Parietal lobe (tissue), 1 donor: ENCODE measurements around the gene TRIM47. TPM values are rescaled to one million over a fixed set of nuclear protein-coding genes. Genes with fewer than 3 reads are reported as not detected.

Experiments
- total RNA-seq: library from RNA; depleted of rRNA; stranded (reverse); fragments of >200 nt; gene quantifications from one replicate; pipeline ENCODE4 v1.2.3, GENCODE V29; 2014

Gene TRIM47
- 10.3 TPM for total RNA-seq

GRCh38 chr17:75878174-75878998 is at the start of gene TRIM47:
TRIM47 (minus strand) TSS chr17:75878581; CDS start chr17:75878548, 33 bp downstream.

GRCh38 chr17:75904749-75905521 is 26.6 kb upstream of the TRIM47 start, which contains the start of gene MRPL38:
MRPL38 (minus strand) TSS chr17:75904884; CDS start chr17:75904875, 9 bp downstream.

GRCh38 chr17:75896415-75897159 is 18.2 kb upstream of the TRIM47 start, which contains the start of gene TRIM65:
TRIM65 (minus strand) TSS chr17:75896951; CDS start chr17:75896937, 14 bp downstream.

GRCh38 chr17:75855310-75856061 is 22.9 kb downstream of the TRIM47 start, which contains the start of gene WBP2:
WBP2 (minus strand) TSS chr17:75855335; CDS start chr17:75855297, 38 bp downstream.

GRCh38 chr17:75843577-75844529 is 34.5 kb downstream of the TRIM47 start, which contains the start of gene UNC13D:
UNC13D (minus strand) TSS chr17:75844404; CDS start chr17:75844337, 67 bp downstream.

Other genes starting within 250 kb of the TRIM47 start
- gene SMIM5, start 245.1 kb downstream of the TRIM47 start, total RNA-seq: 0.31 TPM
- 21.3 TPM for gene RECQL5, start 211.4 kb downstream of the TRIM47 start, total RNA-seq
- gene SAP30BP, start 211.2 kb downstream of the TRIM47 start, total RNA-seq: 64.8 TPM
- gene ITGB4, start 157.1 kb downstream of the TRIM47 start, total RNA-seq: 2.5 TPM
- 9.4 TPM for gene GALK1, start 113.4 kb downstream of the TRIM47 start, total RNA-seq
- gene UNK, start 93.8 kb downstream of the TRIM47 start, total RNA-seq: 83.6 TPM
- gene UNC13D, start 34.2 kb downstream of the TRIM47 start, total RNA-seq: 0.94 TPM
- 51.6 TPM for gene WBP2, start 23.2 kb downstream of the TRIM47 start, total RNA-seq
- gene TRIM65, start 18.4 kb upstream of the TRIM47 start, total RNA-seq: 12.2 TPM
- gene MRPL38, start 26.3 kb upstream of the TRIM47 start, total RNA-seq: 37.9 TPM
- 25.4 TPM for gene FBF1, start 62.5 kb upstream of the TRIM47 start, total RNA-seq
- gene ACOX1, start 100.6 kb upstream of the TRIM47 start, total RNA-seq: 81.4 TPM
- gene TEN1, start 100.7 kb upstream of the TRIM47 start, total RNA-seq: 13.5 TPM
- gene CDK3, start 122.3 kb upstream of the TRIM47 start, total RNA-seq: 3.1 TPM
- not detected for gene EVPL, start 148.7 kb upstream of the TRIM47 start, total RNA-seq
- gene SRP68, start 193.9 kb upstream of the TRIM47 start, total RNA-seq: 28.2 TPM
- not detected for gene GALR2, start 196.2 kb upstream of the TRIM47 start, total RNA-seq
- not detected for gene ZACN, start 200.6 kb upstream of the TRIM47 start, total RNA-seq
- 193 TPM for gene EXOC7, start 225.2 kb upstream of the TRIM47 start, total RNA-seq